LNCAP (cell line): ENCODE results near the gene AKT3.

Experiments
- CTCF ChIP-seq: fragments of 450-650 bp; IDR thresholded peaks from 2 replicates; pipeline ENCODE4 v1.5.1; 2017; ENCODE audit warnings: mild to moderate bottlenecking

AKT3 gene

GRCh38 chr1:243471754-243472745 lies 378.0 kb downstream of the AKT3 start:
- no peak for TF ChIP-seq CTCF

GRCh38 chr1:243471026-243471685 lies 378.9 kb downstream of the AKT3 start:
- no peak for TF ChIP-seq CTCF

GRCh38 chr1:243470502-243470901 lies 379.5 kb downstream of the AKT3 start:
- TF ChIP-seq CTCF: no peak

- TF ChIP-seq CTCF: no peak
Observed at GRCh38 chr1:243469497-243469896, 380.5 kb downstream of the AKT3 start.

GRCh38 chr1:243465738-243466137 lies 384.3 kb downstream of the AKT3 start:
- TF ChIP-seq CTCF: no peak

- no peak for TF ChIP-seq CTCF
Observed at GRCh38 chr1:243465081-243465480, 385.0 kb downstream of the AKT3 start.

GRCh38 chr1:243462929-243463697 lies 386.9 kb downstream of the AKT3 start:
- TF ChIP-seq CTCF: no peak
